AML-193 (cell line): ENCODE measurements around the gene VGLL4.
"Not testable (repeated sequence)": the region's sequence is repeated elsewhere in the genome, so short reads cannot be mapped to it uniquely, and the experiment has no call there.

ENCODE experiments used
- DNase-seq, 2 experiments: peaks; one replicate each; lab custom pipeline; 2025; lab: John Stamatoyannopoulos, UW

VGLL4 gene

DNA sequence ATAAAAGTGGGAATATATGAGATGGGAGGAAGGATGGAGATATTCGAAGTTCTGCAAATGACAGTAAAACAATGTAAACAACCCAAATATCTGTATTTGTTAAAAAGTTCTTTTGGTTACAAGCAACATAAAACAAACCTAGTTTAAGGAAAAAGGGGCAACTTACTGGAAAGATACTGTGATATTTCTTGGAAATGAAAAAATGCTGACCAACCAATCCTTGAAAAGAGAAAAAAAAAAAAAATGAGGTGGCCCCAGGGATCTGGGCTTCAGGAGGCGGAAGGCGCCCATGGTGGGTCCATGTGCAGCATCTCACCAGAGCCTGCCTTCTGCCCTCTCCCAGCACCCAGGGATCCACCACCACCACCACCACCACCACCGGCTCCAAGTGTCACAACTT is 59.1 kb downstream of the VGLL4 start:
- DNase-seq = no peak

DNA sequence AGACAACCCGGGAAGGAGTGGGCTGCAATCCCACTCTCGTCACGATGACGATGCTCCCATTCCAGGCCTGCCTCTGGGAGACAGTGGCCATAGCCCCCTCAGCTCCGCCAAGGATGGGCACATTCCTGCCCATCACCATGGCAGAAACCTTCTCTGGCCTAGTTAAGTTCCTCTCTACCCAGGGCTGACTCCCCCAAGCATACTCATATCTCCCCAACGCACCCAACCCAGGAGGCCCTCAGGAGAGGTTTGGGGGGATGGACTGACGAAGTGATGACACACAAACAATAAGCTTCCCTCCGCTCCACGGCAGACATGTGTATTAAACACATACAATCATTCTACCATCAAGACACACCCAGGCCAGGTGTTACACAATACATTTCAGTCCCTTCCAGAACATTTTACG is 60.1 kb downstream of the VGLL4 start:
- DNase-seq = no peak

DNA sequence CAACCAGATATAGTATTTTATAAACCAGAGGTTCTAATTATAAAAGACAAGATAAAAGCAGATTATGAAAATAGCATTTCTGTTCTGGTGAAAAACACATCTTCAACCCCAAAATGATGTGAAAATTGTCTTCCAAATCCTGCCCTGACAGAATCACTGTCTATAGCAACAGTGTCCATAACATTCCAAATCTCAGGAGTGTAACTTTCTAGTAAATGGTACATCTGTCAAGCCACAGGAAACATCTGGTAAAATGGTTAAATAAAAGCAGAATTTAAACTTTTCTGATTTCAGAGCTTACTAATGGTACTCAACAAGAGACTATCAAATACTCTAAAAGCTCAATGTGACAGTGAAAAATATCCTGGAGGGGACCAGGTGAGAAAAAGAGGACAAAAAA is 60.5 kb downstream of the VGLL4 start:
- no peak for DNase-seq

DNA sequence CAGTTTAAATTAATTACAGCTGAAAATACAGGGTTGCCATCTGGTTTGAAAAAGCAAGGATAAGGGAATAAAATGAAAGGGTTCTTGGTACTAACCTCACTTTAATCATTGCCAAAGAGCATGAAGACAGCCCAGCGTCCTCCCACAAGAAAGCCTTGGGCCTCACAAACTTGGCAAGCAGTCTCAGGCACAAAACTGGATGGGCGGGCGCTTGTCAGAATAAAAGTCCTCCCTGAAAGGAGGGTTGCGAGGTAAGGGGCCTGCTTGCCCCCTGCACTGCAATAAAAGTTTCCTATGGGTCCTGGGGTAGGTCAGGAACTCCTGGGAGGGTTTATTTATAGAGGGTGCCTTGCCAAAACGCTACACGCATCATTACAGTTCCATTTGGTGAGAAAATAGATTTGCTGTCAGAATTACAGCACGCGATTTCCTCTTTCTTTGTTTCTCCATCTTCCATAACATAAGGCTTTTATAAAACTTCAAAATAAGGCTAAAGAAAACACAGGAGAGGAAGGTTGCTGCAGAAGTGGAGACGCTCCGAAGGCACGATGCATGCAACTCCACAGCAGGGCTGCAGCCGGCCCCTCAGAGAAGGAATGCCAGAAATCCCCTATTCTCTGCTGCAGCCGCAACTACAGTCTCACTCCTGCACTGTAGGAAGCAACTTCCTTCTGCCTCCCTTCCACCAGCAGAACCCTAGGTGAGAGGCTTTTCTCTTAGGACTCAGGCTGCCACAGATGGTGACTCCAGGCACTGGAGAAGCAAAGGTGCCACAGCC is 61.3 kb downstream of the VGLL4 start:
- no peak for DNase-seq

DNA sequence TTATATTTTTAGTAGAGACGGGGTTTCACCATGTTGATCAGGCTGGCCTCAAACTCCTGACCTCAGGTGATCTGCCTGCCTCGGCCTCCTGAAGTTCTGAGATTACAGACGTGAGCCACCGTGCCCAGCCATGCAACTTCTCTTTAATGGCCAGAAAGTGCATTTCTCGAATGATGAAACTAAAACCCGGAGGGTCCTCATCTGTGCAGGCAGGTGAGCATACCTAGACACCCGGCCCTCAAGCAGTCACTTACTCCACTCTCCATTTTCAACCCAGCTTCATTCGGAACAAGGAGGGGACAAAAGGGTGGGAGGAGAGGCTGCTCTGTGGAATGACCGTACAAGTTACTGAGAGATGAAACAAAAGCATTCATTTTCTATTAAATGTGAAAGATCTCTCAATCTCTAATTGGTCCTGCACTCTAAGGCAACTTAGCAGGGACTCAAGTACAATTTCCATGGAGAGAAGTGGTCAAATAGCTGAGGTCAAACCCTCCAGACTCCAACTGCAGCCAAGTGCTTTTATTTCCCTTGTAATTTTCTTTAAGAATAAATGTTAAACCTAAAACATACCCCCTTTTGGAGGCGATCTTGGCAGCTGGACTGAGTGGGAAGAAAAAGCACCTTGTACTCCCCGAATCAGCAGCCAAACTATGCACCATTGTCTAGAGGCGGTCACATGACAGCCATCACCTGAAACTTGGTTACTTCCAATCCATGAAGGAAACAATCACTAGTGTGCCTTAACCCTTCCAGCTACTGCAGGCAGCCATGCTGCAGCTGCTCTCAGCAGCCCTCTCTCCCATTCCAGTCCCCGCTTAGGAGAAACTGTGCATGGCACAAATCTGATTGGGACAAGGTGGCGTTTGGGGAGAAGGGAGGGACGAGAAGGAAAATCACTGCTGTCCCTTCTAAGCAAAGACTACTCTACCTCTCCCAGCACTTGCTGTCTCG is 62.2 kb downstream of the VGLL4 start:
- DNase-seq = no peak

DNA sequence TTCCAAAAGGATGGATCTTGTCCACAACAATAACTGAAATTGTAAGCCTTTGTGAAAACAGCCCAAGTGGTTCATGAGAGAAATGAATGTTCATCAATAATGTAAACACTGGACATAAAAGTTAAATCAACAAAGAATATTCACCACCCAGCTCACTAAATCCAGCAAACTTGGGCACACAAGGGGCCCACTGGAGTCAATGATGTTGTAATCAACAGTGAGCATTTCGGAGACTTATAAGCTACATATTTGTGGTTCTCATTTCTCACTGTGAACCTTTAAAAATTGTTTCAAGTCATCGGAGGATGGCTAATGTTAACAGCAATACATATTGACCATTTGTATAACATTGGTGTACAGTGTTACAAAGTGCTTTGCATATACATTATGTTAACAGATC is 63.1 kb downstream of the VGLL4 start:
- no peak for DNase-seq

DNA sequence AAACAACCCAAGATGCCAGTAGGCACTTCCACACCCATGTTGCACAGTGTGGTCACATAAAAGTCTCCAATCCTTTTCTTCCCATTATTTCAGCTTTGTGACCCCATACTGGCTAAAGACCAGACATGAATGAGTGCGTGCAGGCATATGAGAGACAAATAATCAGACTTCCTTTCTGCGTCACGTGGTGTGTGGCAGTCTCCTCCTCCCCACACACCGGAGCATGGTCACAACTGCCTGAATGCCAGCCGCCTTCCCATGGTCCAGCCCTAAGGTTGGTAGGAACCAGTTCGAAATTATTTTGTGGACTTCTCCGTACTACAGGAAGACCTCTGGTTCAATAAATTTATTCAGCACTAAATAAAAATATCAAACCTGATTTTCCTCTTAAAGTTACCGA is 65.5 kb downstream of the VGLL4 start:
- no peak for DNase-seq

DNA sequence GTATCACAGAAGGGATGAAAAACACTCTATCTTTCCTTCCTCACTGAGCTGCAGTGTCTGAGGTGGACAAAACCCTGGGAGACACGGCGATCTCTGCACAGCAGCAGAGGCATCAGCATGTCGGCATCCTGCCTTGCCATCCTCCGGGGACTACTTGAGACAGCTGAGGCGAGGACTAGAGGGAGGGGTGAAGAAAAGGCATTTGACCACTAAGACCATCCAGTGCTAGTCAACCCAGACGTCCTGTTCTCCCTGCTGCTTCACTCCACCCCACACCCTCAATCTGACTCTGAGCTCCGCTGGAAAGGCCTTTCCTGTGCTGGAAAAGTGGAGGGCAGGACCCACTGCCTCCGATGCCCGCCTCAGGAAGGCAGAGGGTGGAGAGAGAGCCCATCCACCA is 67.3 kb downstream of the VGLL4 start:
- DNase-seq = no peak

DNA sequence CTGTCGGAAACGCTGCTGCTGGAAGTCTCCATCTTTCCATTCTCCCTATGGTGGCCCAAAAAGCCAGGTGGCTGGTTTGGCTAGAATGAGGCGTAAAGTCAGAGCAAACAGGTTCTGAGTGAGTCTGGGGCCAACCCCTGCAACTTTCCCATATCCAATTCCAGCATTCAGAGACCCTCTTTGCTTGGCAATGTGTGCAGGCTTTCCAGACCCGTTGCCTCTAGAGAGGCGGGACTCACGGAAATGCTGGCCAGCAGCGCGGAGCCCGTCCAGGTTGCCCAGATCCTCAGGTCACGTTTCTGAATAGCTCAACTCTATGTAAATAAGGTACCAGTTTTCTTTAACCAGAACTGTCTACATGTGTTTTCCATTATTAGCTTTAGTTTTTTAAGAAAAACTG is 68.0 kb downstream of the VGLL4 start:
- DNase-seq = no peak

DNA sequence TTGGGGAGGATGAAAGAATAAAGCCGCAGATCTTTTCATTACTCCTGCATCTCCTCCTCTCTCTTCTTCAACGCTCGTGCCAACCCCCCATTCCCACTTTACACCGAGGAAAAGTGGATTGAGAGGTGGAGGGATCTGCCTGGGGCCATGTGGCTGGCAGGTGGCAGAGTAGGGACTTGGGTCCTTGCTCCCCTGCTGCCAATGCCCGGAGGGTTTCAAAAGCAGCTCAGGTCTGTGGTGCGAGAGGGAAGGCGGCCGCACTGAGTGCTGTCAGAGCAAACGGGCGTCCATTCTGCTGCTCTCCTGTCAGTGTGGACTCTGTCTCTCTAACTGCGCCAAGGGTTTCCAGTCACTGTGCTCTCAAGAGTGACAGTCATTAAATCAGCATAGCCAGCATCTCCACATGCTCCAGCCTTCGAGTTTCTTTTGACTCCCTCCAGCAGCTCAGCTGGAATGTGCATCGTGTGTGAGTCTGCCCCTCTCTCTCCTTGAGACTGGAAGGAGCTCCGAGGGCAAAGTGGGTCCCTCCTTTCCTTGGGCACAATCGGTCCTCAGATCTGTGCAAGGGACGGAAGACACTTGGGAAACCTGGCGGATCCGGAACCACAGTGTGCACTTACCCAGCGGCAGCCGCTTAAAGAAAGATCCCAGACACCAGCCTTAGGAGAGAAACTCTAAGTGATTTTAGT is 68.6 kb downstream of the VGLL4 start:
- DNase-seq = no peak

DNA sequence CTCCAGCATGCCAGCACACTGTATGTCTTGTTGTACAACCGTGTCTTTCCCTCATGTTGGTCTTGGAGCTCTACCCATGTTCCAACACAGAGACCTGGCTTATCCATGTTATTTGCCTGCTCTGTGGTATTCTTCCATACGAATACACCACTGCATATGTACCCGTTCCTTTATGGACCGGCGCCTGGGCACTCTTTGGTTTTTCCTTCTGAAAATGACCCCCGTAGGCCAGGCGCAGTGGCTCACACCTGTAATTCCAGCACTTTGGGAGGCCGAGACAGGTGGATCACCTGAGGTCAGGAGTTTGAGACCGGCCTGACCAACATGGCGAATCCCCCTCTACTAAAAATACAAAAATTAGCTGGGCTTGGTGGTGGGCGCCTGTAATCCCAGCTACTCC is 71.1 kb downstream of the VGLL4 start:
- DNase-seq = not testable (repeated sequence)

DNA sequence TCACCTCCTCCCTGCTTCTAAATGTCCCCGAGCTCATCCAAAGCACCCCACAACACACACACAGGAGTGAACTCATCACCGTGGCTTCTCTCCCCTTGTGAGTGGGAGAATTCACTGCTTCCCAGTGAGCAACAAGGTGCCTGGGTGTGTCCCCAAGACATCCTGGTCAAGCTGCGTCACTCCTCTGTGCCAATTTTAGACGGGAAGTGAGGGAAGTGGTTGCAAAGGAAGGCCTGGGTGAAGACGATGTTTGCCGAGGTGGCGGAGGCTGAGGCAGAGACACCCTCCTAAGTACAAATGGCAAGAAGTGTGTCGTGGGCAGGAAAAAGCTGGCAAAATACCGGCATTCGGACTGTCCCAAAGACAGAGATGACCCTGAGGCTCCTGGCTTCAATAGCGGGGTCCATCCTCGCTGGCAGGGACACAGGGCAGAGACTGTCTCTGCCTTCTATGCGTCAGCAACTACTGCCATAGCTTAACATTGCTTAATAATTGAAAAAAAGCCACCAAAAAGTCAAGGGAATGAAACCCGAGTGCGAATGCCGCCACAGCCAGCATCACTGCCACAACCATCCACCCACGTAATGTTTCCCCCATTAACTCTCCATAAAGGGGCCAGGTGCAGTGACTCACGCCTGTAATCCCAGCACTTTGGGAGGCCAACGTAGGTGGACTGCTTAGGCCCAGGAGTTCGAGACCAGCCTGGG is 72.8 kb downstream of the VGLL4 start:
- DNase-seq = no peak

DNA sequence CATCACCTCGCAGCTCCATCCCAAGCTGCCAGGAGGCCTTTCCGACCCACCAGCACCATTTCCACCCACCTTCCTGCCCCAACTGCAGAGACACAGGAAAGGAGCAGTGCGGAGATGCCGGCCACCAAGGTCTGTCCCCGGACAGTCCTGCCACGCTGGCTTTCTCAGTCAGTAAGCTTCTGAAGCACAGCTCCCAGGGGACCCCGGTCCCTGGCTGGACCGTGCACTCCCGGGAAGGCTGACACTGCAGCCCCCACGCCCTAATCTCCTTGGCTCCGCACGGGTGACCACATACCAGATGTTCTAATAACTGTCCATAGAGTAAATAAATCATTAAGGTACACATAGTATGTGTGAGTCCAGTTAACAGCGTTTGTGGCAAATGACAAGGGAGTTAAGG is 73.5 kb downstream of the VGLL4 start:
- no peak for DNase-seq

DNA sequence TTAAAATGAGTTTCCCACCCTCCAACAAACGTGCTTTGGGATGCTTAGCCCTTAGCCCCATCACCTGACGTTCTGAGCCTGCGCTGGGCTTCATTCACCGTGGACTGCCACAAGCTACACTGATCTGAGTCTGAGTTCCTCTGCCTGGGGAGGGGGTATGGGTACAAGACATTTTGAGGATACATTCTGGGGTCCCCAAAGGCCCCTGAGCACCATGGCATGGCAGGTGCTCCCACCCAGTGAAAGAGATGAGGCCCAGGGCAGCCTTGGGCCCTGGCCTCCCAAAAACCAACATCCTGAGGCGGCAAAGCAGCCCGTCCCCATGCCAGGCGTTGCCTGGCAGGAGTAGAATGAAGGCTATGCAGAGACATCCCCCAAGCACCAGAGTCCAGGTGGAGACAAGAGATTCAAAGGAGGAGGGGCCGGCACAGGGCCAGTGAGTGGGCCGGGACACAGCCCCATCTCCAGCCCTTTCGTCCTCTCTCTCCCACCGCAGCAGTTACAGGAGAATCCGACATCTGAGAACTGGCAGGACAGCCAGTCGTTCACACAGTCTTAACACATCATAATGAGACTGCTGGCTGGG is 74.5 kb downstream of the VGLL4 start:
- no peak for DNase-seq

DNA sequence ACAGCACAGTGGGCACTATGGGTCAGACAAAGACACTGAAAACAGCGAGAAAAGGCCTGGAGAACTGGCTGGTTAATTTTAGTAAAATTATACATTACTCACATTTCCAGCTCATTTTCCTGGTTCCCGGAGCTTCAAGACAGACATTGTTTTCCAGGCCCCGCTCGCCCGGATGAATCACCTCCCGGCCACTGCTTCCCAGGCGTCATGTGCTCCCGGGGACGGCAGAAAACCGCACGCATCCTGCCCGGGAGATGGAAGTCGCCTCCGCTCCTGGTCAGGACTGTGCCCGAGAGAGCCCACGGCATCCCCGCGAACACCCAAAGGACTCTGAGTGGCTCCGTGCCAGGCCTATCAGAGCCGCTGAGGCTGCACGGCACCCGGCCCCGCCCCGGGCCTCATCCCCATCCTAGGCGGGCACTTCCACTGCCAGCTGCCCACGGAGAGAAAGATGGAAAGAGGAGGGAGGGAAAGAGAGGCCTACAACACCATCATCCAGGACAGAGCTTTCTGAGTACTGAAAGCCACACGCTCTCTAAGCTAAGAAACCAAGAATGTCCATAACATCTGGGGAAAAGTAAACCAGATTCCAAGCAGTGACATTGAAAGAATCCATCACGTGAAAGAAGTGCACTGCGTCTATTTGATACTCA is 75.1 kb downstream of the VGLL4 start:
- no peak for DNase-seq

DNA sequence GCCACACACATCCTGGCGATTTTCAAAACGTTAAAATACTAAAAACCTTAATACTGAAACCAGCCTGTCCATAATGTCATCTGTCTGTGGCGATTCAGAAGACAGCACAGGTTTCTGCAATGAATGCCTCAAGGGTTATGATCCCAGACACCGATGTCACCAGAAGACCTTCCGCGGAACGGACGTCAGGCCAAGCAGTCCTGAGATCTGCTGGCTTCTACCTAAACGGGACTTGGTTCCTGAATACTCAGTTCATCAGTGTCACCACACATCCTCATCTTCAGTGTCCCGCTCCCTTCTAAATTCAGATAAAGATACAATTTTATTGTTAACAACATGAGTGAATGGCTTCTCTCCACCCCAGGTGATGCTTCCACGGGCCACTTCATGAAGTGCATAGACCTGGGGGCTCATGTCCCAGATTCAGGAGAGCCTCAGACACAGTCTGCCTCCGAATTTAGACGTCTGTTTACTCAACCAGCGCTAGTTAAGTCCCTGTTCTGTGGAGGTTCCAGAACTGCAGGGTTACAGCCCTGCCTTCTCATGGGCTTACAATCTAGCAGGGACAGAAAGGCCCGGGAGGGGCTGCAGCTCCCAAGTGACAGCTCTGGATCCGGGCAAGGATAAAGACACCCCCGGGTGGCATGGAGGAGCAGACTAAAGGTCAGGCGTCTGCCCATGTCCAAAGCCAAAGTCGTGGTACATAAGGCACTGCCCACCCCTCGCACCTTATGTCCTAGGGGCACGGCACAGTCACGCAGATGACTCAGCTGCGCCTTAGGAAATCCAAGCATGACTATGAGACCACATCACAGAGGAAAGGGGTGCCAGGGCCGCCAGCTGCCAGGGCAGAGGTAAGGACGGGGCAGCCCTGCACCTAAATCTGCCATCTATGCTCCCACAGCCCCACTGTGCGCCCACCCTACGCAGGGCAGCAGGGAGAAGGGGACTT is 75.9 kb downstream of the VGLL4 start:
- DNase-seq = no peak

DNA sequence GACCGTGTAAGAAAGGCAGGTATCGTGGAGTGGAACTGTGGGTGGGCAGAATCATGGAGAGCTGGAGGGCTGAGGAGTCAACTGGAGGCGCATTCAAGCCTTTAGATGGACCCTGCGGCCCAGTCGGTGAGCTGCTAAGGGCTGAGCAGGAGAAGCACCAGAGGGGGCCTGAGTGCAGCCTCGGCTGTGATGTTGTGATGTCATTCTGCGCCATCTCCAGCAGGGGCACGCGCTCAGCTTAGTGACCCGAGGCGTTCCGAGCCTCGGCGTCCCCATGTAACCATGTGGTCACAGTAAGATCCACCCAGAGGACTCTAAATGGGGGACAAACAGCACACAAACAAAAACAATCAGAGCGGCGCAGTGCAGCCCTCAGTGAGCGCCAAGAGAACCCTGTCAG is 76.8 kb downstream of the VGLL4 start:
- DNase-seq = no peak

DNA sequence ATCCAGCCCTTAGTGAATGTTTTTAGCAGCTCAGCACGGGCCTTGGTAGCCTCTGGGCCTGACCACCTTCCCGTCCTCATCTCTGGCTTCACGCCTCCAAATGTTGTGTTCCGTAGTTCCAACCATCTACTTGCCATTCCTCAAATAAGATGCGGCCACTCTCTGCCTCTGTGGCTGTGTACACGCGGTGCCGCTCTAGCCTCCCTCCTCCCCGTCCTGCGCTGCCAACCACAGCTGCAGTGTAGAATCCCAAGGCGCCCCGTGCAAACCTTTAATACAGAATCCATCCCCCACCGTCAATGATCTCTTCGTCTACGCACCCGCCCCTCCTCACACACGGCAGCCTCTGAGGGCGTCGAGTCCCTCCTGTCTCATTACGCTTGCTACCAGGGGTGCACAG is 77.2 kb downstream of the VGLL4 start:
- no peak for DNase-seq

DNA sequence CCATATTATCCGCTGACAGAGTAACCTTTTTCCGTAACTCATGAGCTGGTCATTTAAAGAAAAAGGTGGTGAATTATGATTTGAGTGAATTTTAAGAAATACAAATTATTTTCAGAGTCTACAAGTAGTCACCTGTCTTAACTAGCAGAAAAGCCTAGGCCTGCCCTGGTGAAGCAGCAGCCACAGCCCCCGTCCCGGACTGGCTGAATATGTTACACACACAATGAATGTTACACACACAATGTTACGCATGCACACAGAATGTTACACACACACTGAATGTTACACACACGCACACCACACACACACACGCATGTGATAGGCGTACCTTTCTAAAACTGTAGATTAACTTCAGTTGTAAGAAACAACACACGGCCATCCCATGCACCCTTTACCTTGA is 77.8 kb downstream of the VGLL4 start:
- DNase-seq = no peak

DNA sequence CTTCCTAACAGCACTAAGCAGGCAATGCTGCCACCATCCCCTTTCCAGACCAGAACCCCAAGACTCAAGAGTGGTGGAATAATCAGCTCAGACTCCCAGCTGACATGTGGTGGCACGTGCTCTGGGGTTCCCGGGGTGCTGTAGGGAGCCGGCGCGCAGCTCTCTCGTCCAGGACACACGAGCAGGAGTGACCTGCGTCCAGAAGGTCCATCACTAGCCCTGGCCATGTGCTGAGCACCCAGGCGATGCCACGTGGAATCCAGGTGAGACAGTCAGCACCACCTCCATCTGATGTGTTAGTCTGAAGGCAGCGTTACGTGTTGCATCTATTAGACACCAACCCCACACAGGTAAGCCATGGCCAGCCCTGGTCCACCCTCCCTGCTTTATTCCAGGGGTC is 78.2 kb downstream of the VGLL4 start:
- no peak for DNase-seq
